ENCODE data around the gene ZFAND2B. TPM values are rescaled to one million over a fixed set of nuclear protein-coding genes. Genes with fewer than 3 reads are reported as not detected.

ZFAND2B gene
- total and polyA plus RNA-seq, 7 donors, result 19.0 to 46.2 (median 25.1) TPM

DNA sequence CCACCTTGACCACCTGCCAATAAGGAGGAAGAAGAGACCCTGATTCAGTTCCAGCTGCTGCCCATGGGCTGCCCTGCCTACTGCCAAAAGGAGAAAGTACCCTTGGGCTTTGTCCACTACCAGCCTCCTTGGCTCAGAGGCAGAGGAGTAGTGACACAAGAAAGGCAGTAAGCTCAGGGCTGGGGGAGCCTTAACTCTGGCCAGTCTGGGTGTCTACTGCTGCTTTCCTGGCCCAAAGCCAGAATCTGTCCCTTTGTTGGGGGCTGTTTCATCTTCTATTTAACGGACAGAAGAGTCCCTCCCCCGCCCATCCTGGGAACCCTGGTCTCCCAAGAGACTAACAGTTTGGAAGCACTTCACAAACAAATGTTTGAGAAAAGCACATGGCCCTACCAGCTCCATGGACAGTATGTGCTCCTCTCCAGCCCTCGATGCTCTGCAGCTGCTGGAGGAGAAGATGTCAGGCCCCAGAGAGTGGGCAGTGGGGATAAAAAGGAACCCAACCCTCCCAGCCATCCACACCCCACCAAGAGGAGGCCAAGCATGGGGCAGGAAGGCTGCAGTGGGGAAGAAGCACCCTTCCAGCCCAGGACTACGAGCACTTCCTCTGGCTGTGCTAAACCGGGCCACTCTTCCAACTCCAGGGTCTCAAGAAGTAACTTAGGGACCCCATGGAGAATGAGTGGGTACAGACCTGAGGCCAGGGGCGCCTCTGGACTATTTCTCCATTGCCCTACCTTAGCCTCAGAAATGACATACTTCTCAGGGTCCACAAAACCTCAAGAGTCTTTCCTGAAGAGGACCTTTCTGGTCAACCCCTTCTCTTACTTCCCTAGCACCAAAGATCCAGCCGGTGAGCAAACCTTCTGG is 21.7 kb downstream of the ZFAND2B start:
- Histone ChIP-seq H3K4me1 (peaks cover 19% of the 10 kb centered on the region), H3K36me3 (ENCODE audit: insufficient read depth in 1 of 2, low read depth in 1 of 2) (peaks cover 2 to 71% of the 10 kb centered on the region in 2 donors), H3K27me3 (ENCODE audit: insufficient read depth in 3 of 3, low read length in 2 of 3) (no peaks in the 10 kb centered on the region), H3K27ac (peak overlapping the region; percentile 98), H3K4me3 (peak overlapping the region; percentile 87), H3K9me3 (no peaks in the 10 kb centered on the region)
- ATAC-seq (no peak), DNase-seq (peak in 1 of 2 donors; percentile 32)
- intact Hi-C loops (cut with DNase I), result no loop called here
- TF ChIP-seq, protein P1, sequence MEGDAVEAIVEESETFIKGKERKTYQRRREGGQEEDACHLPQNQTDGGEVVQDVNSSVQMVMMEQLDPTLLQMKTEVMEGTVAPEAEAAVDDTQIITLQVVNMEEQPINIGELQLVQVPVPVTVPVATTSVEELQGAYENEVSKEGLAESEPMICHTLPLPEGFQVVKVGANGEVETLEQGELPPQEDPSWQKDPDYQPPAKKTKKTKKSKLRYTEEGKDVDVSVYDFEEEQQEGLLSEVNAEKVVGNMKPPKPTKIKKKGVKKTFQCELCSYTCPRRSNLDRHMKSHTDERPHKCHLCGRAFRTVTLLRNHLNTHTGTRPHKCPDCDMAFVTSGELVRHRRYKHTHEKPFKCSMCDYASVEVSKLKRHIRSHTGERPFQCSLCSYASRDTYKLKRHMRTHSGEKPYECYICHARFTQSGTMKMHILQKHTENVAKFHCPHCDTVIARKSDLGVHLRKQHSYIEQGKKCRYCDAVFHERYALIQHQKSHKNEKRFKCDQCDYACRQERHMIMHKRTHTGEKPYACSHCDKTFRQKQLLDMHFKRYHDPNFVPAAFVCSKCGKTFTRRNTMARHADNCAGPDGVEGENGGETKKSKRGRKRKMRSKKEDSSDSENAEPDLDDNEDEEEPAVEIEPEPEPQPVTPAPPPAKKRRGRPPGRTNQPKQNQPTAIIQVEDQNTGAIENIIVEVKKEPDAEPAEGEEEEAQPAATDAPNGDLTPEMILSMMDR (IDR thresholded peaks at IDR 0.05), result no peak
- WGBS, 3 donors, result 32 to 42% (median 37%) methylated on average over 6 to 7 of the region's 7 CpGs

DNA sequence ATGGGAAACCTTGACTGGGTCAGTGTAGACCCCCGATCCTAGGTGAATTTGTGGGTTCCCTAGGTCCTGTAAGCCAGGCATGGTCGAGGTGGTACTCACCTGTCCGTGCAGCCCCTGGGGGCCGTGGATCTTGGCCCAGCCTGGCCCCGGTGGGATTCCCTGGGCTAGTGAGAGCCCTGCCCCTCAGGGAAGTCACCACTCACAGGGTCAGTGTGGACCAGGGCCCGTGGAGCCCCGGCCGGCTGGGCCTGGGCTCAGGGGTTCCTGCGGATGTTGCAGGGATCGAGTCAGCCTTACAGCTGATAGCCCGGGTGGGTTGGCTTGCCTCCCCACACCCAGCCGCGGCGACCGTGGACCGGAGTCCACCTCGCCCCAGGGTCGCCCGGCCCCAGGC is 22.3 kb downstream of the ZFAND2B start:
- Histone ChIP-seq H3K27me3 (ENCODE audit: insufficient read depth in 3 of 3, low read length in 2 of 3) (no peaks in the 10 kb centered on the region), H3K4me3 (peak overlapping the region; percentile 87), H3K36me3 (ENCODE audit: insufficient read depth in 1 of 2, low read depth in 1 of 2) (peaks cover 3 to 71% of the 10 kb centered on the region in 2 donors), H3K4me1 (peaks cover 19% of the 10 kb centered on the region), H3K27ac (peak overlapping the region; percentile 98), H3K9me3 (no peaks in the 10 kb centered on the region)
- TF ChIP-seq, protein P1 (IDR thresholded peaks at IDR 0.05), result no peak
- 0 to 3% (median 1%) methylated on average over 11 to 19 of the region's 19 CpGs for WGBS, 3 donors
- intact Hi-C loops (cut with DNase I), result no loop called here
- ATAC-seq (peak in 1 of 4 donors; percentile 5), DNase-seq (no peak)

DNA sequence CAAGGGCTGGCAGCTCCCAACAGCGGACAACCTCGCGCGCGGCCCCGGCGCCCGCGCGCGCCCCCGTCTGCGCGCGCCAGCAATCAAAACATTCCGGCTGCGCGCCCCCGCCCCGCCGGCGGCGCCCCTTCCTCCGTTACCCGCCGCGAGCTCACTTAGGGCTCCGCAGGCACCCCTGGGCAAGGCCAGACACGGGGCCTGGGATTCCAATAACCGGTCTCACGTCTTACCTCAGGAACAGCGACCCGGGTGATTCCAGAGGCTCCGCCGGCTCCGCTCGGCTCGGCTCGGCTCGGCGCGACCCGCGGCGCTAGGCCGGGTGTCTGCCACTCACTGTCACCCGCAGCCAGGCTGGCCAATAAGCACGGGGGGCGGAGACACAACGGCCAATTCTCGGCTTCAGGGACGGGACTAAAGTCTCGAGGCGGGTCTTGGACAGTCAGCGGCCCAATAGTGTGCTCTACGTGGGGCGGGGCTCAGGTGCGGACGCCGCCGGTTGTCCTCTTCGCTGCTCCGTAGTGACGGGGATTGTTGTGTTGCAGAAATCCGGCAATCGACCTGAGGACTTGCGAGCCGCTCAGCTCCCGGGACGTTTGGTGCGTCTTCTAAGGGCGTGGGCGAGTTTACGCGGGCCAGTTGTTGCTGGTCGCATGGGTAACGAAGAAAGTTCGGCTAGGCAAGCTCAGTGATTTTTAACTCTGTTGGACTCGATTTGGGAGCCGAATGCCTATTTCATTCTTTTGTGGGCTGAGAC is 22.9 kb downstream of the ZFAND2B start, which contains the start of the genes ANKZF1 and ATG9A:
Gene ANKZF1 (plus strand): TSS at position 502 of the 754 bp plus-strand sequence. CDS start 452 bp downstream, outside the sequence.
Gene ATG9A (minus strand): TSS at position 332 of the 754 bp plus-strand sequence. CDS start 1,612 bp downstream, outside the sequence.
- peaks cover 8 to 71% of the 10 kb centered on the region in 2 donors for H3K36me3 ChIP-seq (ENCODE audit: insufficient read depth in 1 of 2, low read depth in 1 of 2)
- WGBS, 3 donors, result 0 to 1% (median 0%) methylated on average over 70 to 80 of the region's 80 CpGs
- H3K4me1 ChIP-seq, result peaks cover 19% of the 10 kb centered on the region
- no peaks in the 10 kb centered on the region for H3K27me3 ChIP-seq (ENCODE audit: insufficient read depth in 3 of 3, low read length in 2 of 3)
- ATAC-seq, result peak; percentile 97 to 99 (median 98)
- peak within 1 kb of the TSS; percentile 98 for H3K27ac ChIP-seq
- TF ChIP-seq, protein P1 (IDR thresholded peaks at IDR 0.05), result no peak
- DNase-seq, result peak; percentile 99
- no peaks in the 10 kb centered on the region for H3K9me3 ChIP-seq
- intact Hi-C loops (cut with DNase I), result no loop called here
- peak within 1 kb of the TSS; percentile 87 for H3K4me3 ChIP-seq

DNA sequence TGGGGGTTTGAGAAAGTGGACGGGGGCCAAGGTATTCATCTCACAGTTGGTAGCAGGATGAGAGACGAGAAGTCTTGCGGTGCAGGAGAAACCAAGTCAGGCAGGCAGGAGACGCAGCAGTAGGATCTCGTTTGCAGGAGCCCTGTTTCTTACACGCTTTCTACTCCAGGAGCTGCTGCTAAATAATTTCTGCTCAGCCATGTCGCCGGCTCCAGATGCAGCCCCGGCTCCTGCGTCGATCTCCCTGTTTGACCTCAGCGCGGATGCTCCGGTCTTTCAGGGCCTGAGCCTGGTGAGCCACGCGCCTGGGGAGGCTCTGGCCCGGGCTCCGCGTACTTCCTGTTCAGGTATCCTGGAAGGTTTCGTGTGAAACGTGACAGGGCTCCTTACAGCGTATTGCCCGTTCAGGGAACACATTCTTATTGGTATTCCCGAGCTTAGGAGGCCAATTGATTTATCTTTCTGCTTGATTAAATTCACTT is 23.5 kb downstream of the ZFAND2B start:
- peaks cover 19% of the 10 kb centered on the region for H3K4me1 ChIP-seq
- WGBS, 3 donors, result 0 to 1% (median 1%) methylated on average over 24 of the region's 24 CpGs
- H3K9me3 ChIP-seq, result no peaks in the 10 kb centered on the region
- TF ChIP-seq, protein P1 (IDR thresholded peaks at IDR 0.05), result no peak
- peaks cover 13 to 71% of the 10 kb centered on the region in 2 donors for H3K36me3 ChIP-seq (ENCODE audit: insufficient read depth in 1 of 2, low read depth in 1 of 2)
- peak overlapping the region; percentile 87 for H3K4me3 ChIP-seq
- H3K27me3 ChIP-seq (ENCODE audit: insufficient read depth in 3 of 3, low read length in 2 of 3), result no peaks in the 10 kb centered on the region
- peak overlapping the region; percentile 98 for H3K27ac ChIP-seq
- intact Hi-C loops (cut with DNase I), result no loop called here
- DNase-seq (peak in 1 of 2 donors; percentile 74), ATAC-seq (peak; percentile 5 to 46 (median 24))
